Measurements from ENCODE around the gene MS4A7. TPM values are rescaled to one million over a fixed set of nuclear protein-coding genes. Genes with fewer than 3 reads are reported as not detected.
A peak's percentile ranks its signal among the peaks of the same experiment; 100 is the strongest.

Gene MS4A7
- total and polyA plus RNA-seq, 12 donors = 2.3 to 23.9 (median 5.5) TPM

DNA sequence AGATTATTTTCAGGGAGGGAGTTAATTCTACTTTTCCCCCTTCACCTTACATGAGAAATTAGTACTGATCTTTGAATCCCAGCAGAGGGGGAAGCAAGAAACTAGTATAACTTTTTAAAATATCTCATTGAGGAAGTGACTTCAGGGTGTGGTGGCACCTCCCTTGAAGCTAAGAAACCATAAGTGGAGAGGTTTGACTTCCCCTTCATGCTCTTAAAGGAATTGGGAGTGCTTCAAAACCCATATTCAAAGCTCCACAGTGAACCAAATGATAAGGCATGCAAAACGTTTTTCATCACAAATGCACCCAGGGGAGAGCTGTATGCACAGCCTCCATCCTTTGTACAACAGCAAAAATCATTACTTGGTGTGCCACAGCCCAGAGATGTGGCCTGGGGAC is 18.5 kb downstream of the MS4A7 start:
- WGBS, 2 donors = 2 to 4% methylated on average over 1 of the region's 1 CpG
- H3K27ac ChIP-seq = peak overlapping the region in 1 of 10 donors; percentile 62
- H3K36me3 ChIP-seq = peaks cover 0 to 5% (median 0%) of the 10 kb centered on the region in 9 donors
- DNase-seq = no peak
- TF ChIP-seq, protein P1, sequence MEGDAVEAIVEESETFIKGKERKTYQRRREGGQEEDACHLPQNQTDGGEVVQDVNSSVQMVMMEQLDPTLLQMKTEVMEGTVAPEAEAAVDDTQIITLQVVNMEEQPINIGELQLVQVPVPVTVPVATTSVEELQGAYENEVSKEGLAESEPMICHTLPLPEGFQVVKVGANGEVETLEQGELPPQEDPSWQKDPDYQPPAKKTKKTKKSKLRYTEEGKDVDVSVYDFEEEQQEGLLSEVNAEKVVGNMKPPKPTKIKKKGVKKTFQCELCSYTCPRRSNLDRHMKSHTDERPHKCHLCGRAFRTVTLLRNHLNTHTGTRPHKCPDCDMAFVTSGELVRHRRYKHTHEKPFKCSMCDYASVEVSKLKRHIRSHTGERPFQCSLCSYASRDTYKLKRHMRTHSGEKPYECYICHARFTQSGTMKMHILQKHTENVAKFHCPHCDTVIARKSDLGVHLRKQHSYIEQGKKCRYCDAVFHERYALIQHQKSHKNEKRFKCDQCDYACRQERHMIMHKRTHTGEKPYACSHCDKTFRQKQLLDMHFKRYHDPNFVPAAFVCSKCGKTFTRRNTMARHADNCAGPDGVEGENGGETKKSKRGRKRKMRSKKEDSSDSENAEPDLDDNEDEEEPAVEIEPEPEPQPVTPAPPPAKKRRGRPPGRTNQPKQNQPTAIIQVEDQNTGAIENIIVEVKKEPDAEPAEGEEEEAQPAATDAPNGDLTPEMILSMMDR (IDR thresholded peaks at IDR 0.05) = no peak
- intact Hi-C loops (cut with DNase I) = no loop called here
- ATAC-seq = peak in 3 of 8 donors; percentile 42 to 46 (median 46)
- H3K4me1 ChIP-seq = peaks cover 0 to 24% (median 0%) of the 10 kb centered on the region in 9 donors
- no peak overlapping the region for H3K4me3 ChIP-seq
- peaks cover 0 to 3% (median 0%) of the 10 kb centered on the region in 11 donors for H3K9me3 ChIP-seq
- peaks cover 0 to 3% (median 0%) of the 10 kb centered on the region in 7 donors for H3K27me3 ChIP-seq

DNA sequence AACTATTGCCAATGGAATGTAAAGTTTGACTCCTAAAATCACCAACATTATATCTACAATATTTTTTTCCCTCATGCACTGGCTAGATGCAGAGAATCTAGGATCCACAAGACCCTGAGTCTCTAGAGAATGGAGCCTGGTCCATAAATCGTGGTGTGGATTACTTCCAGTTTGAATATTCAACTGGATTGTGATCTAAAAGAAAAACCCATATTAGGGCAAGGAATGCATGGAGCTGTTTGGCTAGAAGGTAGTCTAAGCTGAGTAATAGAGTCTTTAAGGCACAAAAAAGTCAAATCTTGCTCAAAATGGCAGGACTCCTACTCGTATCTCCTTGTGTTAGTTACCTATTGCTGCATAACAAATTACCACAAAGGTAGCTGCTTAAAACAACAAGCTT is 41.7 kb downstream of the MS4A7 start:
- TF ChIP-seq, protein P1 (IDR thresholded peaks at IDR 0.05) = no peak
- DNase-seq (no peak), ATAC-seq (no peak)
- H3K27ac ChIP-seq = no peak overlapping the region
- no peak overlapping the region for H3K4me3 ChIP-seq
- H3K9me3 ChIP-seq = peaks cover 0 to 18% (median 0%) of the 10 kb centered on the region in 11 donors
- H3K4me1 ChIP-seq = no peaks in the 10 kb centered on the region
- 7 to 15% methylated on average over 2 of the region's 2 CpGs for WGBS, 2 donors
- intact Hi-C loops (cut with DNase I) = no loop called here
- no peaks in the 10 kb centered on the region for H3K36me3 ChIP-seq
- no peaks in the 10 kb centered on the region for H3K27me3 ChIP-seq

DNA sequence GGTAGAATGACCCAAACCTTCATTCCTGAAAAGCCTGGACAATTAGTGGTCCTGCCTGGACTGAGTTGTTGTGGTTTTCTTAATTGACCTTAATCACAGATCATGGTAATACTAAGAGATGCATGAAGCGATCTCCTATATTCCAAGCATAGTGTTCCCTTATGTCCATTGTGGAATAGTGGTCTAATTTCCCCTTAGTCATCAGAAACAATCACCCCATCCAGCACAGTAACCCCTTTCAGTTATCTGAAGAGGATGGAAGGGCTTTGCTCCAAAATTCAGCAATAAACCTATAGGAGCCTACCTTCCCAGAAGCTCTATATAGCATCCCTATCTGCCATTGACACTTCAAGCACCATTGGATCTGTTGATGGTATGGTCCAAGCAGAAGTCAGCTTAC is 44.3 kb downstream of the MS4A7 start:
- TF ChIP-seq, protein P1 (IDR thresholded peaks at IDR 0.05) = no peak
- intact Hi-C loops (cut with DNase I) = no loop called here

DNA sequence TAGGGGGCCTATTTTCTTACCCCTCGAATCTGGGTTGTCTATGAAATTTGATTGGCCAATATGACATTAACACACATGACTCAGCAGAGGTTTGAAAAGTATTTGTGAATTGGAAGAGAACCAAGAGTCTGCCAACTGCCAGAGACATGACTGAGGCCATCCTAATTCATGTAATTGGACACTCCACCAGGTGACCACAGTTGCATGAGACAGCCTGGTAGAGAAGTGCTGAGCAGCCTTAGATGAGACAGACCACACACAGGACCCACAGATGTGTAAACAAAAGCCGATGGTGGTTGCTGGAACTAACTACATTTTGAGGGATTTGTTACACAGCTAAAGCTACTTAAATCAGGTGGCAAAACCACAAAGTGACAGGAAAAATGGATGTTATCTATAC is 50.2 kb downstream of the MS4A7 start:
- Histone ChIP-seq H3K36me3 (no peaks in the 10 kb centered on the region), H3K27ac (no peak overlapping the region), H3K4me1 (no peaks in the 10 kb centered on the region), H3K27me3 (peaks cover 0 to 3% (median 0%) of the 10 kb centered on the region in 7 donors), H3K9me3 (no peaks in the 10 kb centered on the region), H3K4me3 (no peak overlapping the region)
- no peak for DNase-seq
- ATAC-seq = no peak
- 62 to 63% methylated on average over 2 of the region's 2 CpGs for WGBS, 2 donors
- intact Hi-C loops (cut with DNase I) = no loop called here
- TF ChIP-seq, protein P1 (IDR thresholded peaks at IDR 0.05) = no peak

More for the DNA sequence above, 44.3 kb downstream of the MS4A7 start:
- Histone ChIP-seq H3K27me3 (peaks cover 0 to 3% (median 0%) of the 10 kb centered on the region in 7 donors), H3K27ac (no peak overlapping the region), H3K4me3 (no peak overlapping the region), H3K36me3 (no peaks in the 10 kb centered on the region), H3K4me1 (no peaks in the 10 kb centered on the region), H3K9me3 (peaks cover 0 to 18% (median 0%) of the 10 kb centered on the region in 11 donors)
- no peak for DNase-seq
- 33 to 72% methylated on average over 1 of the region's 1 CpG for WGBS, 2 donors
- no peak for ATAC-seq
